D341Med (cell line): ENCODE results near the gene GPRIN3.
"Not testable (repeated sequence)": the region's sequence is repeated elsewhere in the genome, so short reads cannot be mapped to it uniquely, and the experiment has no call there.

Experiments
- DNase-seq: peaks from one replicate; pipeline ENCODE4 v3.0.0; 2012; ENCODE audit warnings: low spot score

GPRIN3 gene

GRCh38 chr4:89257376-89257775 lies 50.2 kb downstream of the GPRIN3 start:
- no peak for DNase-seq

DNA sequence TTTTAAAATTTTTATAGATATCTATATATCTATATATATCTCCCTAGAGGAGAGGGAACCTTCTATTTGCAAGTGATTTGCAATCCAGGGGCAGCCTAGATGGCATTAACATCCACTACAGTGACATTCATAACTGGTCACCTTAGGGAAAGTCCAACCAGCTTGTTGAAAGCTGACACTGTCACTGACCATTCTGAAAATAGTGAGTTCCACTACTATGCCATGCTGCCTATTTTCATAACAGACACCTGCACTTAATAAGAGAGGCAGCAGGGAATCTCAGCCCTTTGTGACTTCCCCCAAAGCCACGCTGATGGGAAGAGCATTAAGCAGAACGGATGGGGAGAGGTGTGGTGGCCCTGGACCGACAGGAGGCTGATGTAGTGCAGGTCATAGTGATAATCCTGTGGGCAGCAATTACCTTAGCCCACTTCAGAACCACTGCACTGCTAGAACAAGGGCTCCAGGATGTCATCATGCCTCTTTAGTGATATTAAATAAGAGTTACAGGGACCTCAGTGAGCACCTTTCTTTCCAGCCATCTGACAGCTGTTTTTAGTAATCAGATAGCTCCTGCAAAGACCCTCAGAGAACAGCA lies 51.3 kb downstream of the GPRIN3 start:
- DNase-seq, result no peak

DNA sequence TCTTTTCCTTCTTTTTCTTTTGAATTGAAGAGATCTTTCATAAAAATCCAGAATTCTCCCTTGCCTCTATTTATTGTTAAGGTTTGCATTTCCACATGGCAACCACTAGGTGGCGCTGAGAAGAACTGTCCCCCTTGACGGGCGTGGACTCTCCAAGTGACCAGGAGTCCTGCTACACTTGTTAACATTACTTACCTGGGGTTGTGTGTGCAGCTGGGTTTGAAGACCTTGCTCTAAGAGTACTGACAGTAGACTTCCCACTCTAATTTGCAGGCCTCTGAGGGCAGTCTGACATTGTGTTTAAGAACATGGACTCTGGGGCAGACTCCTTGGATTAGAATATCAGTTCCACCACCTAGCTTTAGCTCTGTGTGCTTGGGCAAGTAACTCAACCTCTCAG lies 52.8 kb downstream of the GPRIN3 start:
- DNase-seq, result peak; percentile 60

- not testable (repeated sequence) for DNase-seq
Observed at GRCh38 chr4:89254347-89254746, 53.3 kb downstream of the GPRIN3 start.

DNA sequence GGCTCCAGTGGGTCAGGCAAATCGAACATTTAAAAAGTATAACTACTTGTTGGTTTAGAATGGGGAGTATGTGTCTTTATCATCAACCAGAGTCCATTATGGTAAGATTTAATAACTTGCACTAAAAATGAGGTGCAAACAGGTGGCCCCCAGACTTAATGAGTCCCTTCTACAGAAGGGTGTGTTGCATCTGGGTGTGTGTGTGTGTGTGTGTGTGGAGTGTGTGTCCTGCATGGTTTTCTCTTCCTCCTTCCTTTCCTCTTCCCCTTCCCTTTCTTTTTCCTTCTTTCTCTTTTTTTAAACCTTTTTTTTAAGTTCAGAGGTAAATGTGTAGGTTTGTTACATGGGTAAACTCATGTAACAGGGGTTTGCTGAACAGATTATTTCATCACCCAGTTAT lies 53.7 kb downstream of the GPRIN3 start:
- no peak for DNase-seq

- DNase-seq, result no peak
Observed at GRCh38 chr4:89253311-89253710, 54.3 kb downstream of the GPRIN3 start.

DNA sequence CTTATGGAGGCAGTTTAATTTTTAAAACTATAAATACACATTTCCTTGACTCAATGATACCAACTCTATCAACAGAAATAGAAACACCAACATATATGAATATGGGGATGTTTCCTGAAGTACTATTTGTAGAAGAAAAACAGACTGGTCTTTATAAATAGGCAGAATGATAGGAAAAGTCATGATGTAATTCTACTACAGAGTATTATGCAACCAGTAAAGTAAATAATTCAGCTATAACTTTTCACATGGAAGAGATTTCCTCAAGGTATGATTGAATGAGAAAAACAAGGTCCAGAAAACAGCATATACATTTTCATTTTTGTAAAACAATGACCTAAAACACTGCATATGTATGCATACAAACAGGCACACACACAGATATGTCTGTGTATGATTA lies 56.2 kb downstream of the GPRIN3 start:
- no peak for DNase-seq

GRCh38 chr4:89249716-89250361 lies 57.8 kb downstream of the GPRIN3 start:
- DNase-seq, result no peak

- no peak for DNase-seq
Observed at GRCh38 chr4:89249313-89249712, 58.3 kb downstream of the GPRIN3 start.

DNA sequence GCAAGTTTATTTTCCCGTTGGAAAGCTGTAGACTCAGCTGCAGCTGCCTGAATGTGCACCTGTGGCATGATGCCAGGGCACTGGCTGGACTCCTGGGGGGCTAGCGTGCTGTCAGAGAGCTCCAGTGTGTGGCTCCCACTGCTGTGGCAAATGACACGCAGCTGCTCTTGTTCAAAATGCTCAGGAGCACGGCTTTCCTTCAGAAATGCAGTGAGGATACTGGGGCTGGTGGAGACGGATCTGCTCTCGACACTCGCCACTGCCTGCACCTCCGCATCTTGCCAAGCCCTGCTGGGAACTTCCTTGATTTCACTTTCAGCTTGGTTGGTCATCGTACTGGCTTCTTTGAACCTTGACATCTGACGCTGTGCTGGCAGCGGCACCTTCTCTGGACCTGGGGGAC lies 58.7 kb downstream of the GPRIN3 start:
- DNase-seq, result no peak

DNA sequence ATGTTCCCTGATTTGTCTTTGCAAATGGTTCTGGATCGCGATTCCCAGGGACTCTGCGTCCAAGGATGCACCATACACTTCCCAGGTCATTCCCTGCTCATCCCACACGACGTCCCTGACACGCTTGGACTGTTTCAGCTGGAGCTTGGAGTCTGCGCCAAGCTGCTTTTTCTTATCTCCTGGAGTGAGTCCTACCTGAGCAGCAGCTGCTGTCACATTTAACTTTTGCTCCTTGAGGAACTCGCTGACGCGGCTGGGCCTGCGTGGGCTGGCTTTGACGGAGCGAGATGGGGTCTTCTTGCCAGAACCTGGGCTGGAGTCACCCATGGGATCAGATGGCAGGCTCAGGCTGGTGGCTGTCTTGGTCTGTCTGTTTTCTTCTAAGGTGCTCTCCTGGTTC lies 59.6 kb downstream of the GPRIN3 start:
- DNase-seq, result no peak

- DNase-seq, result peak; percentile 65
Observed at GRCh38 chr4:89245459-89245858, 62.1 kb downstream of the GPRIN3 start.

DNA sequence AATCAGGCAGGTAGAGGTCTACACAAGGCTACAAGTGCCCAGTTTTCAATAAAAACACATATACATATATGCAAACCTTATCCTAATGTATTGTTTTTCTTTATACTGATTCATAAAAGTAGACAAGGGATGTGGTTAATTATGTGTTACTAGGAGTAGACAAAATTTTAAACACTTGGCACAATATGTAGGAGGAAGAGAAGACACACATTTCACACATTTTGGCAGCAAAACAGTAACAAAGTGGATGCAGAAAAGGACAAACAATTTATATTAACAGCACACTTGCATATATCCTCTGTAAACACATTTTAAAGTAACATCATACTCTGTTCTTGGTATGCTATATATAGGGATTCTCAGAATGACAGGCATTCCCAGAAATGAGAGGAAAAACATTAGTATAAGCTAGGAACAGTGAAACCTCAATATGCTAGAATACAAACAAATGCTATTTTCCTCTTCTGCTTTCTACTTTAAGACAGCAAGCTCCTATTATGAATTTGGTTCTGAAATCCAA lies 63.8 kb downstream of the GPRIN3 start:
- no peak for DNase-seq

- no peak for DNase-seq
Observed at GRCh38 chr4:89242864-89243732, 64.5 kb downstream of the GPRIN3 start.

DNA sequence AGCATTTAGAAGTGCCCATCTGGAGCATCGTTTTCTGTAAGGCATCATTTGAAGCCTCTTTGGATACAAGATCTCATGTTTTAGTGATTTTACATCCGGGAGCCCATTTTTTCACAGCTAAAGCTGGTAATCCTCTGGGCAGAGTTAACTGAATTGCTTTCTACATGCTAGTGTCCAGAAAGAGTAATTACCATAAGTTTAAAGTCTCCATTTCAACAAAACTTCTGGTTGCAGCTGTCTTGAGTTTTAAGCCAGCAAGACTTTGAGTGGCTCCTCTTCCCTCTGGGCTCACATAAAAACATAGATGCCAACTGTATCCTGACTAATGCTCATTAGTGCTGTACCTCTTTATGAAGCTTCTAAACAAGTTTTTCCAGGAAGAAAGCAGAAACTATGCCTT lies 65.4 kb downstream of the GPRIN3 start:
- no peak for DNase-seq

DNA sequence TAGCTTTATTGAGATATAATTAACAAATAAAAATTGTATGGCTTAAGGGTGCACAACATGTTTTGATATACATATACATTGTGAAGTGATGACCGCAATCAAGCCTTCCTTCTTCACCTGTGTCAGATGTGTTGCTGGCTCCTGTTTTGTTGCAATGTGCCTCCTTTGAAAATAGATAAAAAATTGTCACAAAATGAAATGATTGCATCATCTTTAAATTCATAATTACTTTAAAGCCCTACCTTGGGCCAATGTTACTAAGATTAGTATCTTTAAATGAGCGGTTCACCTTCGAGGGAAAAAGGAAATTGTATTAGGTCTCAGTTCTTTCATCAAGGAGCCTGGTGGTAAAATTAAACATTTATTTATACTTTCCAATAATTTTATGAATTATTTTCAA lies 77.3 kb downstream of the GPRIN3 start:
- no peak for DNase-seq

DNA sequence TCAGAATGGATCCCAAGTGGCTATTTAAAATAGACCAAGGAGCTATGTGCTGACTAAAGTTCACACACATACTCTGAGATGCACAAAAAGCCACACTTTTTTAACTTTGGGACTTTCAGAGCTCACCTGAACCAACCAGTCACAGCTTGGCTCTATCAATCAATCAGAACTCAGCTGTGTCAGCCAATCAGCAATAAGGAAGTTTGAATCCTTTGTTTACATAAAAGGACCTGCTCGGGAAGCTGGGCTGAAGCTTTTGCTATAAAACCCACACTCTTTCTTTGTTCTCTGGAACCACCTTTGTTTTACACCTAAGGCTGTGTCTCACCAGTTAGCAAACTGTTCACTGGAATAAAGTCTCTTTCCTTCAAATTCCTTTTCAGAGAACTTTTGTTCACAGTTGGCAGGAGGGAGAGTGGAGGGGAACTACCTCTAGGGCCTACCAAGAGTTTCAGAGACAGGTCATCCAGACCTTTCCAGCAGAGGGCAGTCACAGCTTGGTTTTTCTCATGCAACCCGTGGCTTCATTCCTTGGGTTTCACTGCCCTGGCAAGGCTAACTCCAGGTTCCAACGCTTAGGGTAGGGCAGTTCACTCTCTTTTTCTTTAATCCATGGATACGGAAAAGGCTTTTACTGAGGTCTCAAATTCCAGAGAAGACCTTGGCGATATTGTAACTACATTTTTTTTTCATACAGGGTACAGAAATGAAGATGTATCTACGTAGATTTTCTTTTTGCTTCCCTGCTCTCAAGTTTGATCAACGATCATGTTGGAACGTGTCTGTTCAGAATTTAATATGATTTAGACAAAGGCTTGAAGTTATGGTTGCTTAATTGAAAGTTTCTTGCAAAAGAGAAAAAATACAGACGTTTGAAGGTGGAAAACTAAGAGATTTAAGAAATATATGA lies 80.7 kb downstream of the GPRIN3 start:
- DNase-seq, result peak; percentile 82

GRCh38 chr4:89222170-89222569 lies 85.4 kb downstream of the GPRIN3 start:
- no peak for DNase-seq

GRCh38 chr4:89221167-89221867 lies 86.3 kb downstream of the GPRIN3 start:
- DNase-seq, result no peak

- DNase-seq, result no peak
Observed at GRCh38 chr4:89218587-89218986, 89.0 kb downstream of the GPRIN3 start.

DNA sequence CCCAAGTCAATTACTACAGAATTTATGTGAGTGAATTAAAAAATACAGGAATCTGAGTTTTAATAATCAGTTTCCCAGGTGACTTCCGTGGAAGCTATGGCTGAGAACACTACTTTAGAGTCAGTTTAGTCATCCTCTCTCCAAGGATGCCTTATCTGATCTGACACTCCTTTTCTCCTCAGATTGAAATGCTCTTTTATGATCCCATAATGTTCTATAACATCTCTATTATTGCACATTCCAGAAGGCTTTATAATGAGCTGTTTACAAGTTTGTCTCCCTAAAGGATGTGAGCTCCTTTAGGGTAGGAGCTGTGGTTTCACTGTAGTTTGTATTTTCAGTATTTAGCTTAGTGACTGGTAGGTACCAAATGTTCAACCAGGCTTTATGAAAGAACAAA lies 90.0 kb downstream of the GPRIN3 start:
- no peak for DNase-seq
